Activated B cell treated with CpG ODN at 0.5 μM for 24 hours (primary cell): ENCODE measurements around the gene HRCT1. TPM values are rescaled to one million over a fixed set of nuclear protein-coding genes. Genes with fewer than 3 reads are reported as not detected.
"Not testable (repeated sequence)": the region's sequence is repeated elsewhere in the genome, so short reads cannot be mapped to it uniquely, and the experiment has no call there.

Experiments
- ATAC-seq: fragments of 200-7000 bp; cut with Tn5 transposase; one replicate; pipeline ENCODE4 v1.10.0; 2021; ENCODE audit warnings: low read depth, mild to moderate bottlenecking, moderate library complexity
- CTCF ChIA-PET: fragments of 350-600 bp; sonication (Branson Sonifier 250); formaldehyde crosslinking; loops from one replicate; lab custom pipeline; 2021; ENCODE audit warnings: antibody characterized with exemption; lab: Charles Lee
- POLR2A ChIA-PET: fragments of 350-600 bp; sonication (Branson Sonifier 250); formaldehyde crosslinking; loops from one replicate; lab custom pipeline; 2021; ENCODE audit warnings: antibody characterized with exemption; lab: Charles Lee
- DNase-seq: peaks from one replicate; pipeline ENCODE4 v3.0.0; 2022
- H3K27ac Mint-ChIP-seq: one replicate; pipeline ENCODE4 v1.8.0; 2020; ENCODE audit warnings: mixed read lengths
- H3K27me3 Mint-ChIP-seq: one replicate; pipeline ENCODE4 v1.8.0; 2021; ENCODE audit warnings: mixed read lengths
- H3K36me3 Mint-ChIP-seq: one replicate; pipeline ENCODE4 v1.8.0; 2021; ENCODE audit warnings: low read depth, mixed read lengths
- H3K4me1 Mint-ChIP-seq: one replicate; pipeline ENCODE4 v1.8.0; 2021; ENCODE audit warnings: mixed read lengths
- H3K4me3 Mint-ChIP-seq: one replicate; pipeline ENCODE4 v1.8.0; 2020; ENCODE audit warnings: mild to moderate bottlenecking, mixed read lengths
- H3K9me3 Mint-ChIP-seq: one replicate; pipeline ENCODE4 v1.8.0; 2020; ENCODE audit warnings: mixed read lengths
- intact Hi-C: fragments of 100-400 bp; cut with micrococcal nuclease; formaldehyde crosslinking; loops from one replicate; pipeline ENCODE4 v1.15.1; 2024
- total RNA-seq: library from RNA; stranded (reverse); gene quantifications from 2 replicates; pipeline ENCODE4 v1.2.3, GENCODE V29; 2022
- TF ChIP-seq, protein P1 (sequence below): fragments of 200-600 bp; IDR thresholded peaks from one replicate; pipeline ENCODE4 v1.8.0; 2022; ENCODE audit warnings: antibody characterized with exemption, mild to moderate bottlenecking

HRCT1 gene
- total RNA-seq, 1 donor from 2014 or later: not detected

DNA sequence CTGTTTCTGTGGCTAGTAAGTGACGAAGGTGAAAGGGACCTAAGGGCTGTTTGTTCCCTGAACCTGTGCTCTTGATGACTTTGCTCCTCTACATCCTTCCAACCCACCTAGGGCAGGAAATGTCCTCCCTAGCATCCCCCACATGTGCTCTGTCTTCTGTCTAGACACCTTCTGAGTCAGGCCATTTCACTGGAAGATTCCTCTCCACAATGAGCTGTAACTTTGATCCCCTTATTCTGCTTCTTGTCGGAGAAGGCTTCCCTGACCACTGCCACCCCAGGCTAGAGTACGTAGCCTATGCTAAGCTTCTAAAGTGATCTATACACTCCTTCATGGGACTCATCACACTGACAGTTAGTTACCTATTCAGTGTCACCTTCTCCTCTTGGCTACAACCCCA, 25.0 kb downstream of the HRCT1 start:
- no peak for DNase-seq
- POLR2A ChIA-PET: no interaction called here
- Mint-ChIP-seq H3K9me3 (no peaks in the 10 kb centered on the region), H3K27ac (no peak overlapping the region), H3K4me1 (peaks cover 3% of the 10 kb centered on the region), H3K4me3 (no peak overlapping the region), H3K27me3 (peaks cover 28% of the 10 kb centered on the region), H3K36me3 (no peaks in the 10 kb centered on the region)
- ATAC-seq: no peak
- CTCF ChIA-PET: no interaction called here
- TF ChIP-seq, protein P1, sequence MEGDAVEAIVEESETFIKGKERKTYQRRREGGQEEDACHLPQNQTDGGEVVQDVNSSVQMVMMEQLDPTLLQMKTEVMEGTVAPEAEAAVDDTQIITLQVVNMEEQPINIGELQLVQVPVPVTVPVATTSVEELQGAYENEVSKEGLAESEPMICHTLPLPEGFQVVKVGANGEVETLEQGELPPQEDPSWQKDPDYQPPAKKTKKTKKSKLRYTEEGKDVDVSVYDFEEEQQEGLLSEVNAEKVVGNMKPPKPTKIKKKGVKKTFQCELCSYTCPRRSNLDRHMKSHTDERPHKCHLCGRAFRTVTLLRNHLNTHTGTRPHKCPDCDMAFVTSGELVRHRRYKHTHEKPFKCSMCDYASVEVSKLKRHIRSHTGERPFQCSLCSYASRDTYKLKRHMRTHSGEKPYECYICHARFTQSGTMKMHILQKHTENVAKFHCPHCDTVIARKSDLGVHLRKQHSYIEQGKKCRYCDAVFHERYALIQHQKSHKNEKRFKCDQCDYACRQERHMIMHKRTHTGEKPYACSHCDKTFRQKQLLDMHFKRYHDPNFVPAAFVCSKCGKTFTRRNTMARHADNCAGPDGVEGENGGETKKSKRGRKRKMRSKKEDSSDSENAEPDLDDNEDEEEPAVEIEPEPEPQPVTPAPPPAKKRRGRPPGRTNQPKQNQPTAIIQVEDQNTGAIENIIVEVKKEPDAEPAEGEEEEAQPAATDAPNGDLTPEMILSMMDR: no peak
- intact Hi-C loops: no loop called here

DNA sequence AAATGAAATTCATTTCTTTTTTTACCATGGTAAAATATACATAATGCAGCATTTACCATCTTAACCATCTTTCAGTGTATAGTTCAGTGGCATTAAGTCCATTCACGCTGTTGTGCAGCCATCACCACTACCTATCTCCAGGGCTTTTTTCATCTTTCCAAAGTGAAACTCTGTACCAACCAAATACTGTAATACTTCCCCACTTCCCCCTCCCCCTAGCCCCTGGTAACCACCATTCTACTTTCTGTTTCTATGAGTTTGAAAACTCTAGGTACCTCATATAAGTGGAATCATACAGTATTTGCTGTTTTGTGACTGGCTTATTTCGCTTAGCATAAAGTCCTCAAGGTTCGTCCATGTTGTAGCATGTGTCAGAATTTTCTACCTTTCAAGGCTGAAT, 26.7 kb downstream of the HRCT1 start:
- ChIA-PET POLR2A (no interaction called here), CTCF (no interaction called here)
- Mint-ChIP-seq H3K4me1 (peaks cover 13% of the 10 kb centered on the region), H3K9me3 (peaks cover 4% of the 10 kb centered on the region), H3K27ac (no peak overlapping the region), H3K27me3 (peaks cover 20% of the 10 kb centered on the region), H3K4me3 (no peak overlapping the region), H3K36me3 (no peaks in the 10 kb centered on the region)
- TF ChIP-seq, protein P1: no peak
- DNase-seq: no peak
- no peak for ATAC-seq
- intact Hi-C loops: no loop called here

DNA sequence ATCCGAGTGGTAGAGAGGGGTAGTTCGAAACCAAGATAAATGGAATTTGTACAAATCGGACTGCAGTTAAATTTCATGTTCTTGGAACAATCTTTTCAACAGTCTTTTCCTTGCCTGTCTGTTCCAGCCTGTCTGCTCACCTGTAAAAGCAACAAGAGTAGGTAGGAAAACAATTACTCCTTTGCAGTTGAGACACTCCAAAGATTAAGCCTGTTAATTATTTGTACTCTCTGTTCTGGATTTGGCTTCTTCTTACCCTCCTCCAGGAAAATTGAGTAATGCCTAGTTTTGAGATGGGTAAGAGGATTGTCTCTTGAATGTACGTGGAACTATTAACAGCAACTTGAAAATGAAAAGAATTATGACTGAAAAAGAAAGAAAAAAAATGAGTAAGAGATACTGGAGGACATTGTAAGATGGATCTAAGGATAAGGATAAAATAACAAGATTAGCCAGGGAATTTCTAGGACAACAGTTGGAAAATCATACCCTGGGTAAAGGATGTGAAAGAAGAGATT, 27.6 kb downstream of the HRCT1 start:
- Mint-ChIP-seq H3K36me3 (no peaks in the 10 kb centered on the region), H3K27ac (no peak overlapping the region), H3K4me1 (peaks cover 20% of the 10 kb centered on the region), H3K9me3 (peaks cover 4% of the 10 kb centered on the region), H3K4me3 (no peak overlapping the region), H3K27me3 (peaks cover 21% of the 10 kb centered on the region)
- no peak for DNase-seq
- intact Hi-C loops: no loop called here
- ChIA-PET POLR2A (no interaction called here), CTCF (interaction anchor here (0.7 kb wide), 1 partner anchor 232 kb away, joined by 3 read pairs; no protein-coding TSS in a partner anchor)
- ATAC-seq: no peak
- TF ChIP-seq, protein P1: no peak

DNA sequence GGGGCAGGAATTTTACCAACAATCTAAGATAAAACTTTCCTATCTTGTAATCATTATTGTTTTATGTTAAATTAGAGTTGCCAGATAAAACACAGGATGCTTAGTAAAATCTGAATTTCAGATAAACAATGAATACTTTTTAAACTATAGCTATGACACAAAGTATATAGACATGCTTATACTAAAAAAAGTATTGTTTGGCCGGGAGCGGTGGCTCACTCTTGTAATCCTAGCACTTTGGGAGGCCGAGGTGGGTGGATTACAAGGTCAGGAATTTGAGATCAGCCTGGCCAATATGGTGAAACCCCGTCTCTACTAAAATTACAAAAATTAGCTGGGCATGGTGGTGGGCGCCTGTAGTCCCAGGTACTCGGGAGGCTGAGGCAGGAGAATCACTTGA, 28.1 kb downstream of the HRCT1 start:
- peaks cover 19% of the 10 kb centered on the region for H3K27me3 Mint-ChIP-seq
- intact Hi-C loops, H3K9me3 Mint-ChIP-seq, H3K4me3 Mint-ChIP-seq, H3K36me3 Mint-ChIP-seq, POLR2A ChIA-PET, H3K27ac Mint-ChIP-seq, CTCF ChIA-PET, ATAC-seq, DNase-seq: not testable (repeated sequence)
- peaks cover 23% of the 10 kb centered on the region for H3K4me1 Mint-ChIP-seq

DNA sequence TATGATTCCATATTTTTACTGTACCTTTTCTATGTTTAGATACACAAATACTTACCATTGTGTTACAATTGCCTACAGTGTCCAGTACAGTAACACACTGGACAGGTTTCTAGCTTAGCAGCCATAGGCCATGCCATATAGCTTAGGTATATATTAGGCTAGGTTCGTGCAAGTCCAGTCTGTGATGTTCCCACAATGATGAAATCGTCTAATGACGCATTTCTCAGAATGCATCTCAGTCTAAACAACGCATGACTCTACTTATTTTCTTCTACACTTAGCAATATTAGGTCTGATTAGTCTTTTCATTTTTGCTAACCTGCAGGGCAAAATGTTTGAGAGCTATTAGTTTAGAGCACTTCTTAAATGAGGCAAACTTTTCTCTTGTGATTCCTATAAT, 29.3 kb downstream of the HRCT1 start:
- no peak for DNase-seq
- TF ChIP-seq, protein P1: no peak
- CTCF ChIA-PET: no interaction called here
- no peak for ATAC-seq
- intact Hi-C loops: no loop called here
- peaks cover 23% of the 10 kb centered on the region for H3K4me1 Mint-ChIP-seq
- no peak overlapping the region for H3K27ac Mint-ChIP-seq
- peaks cover 14% of the 10 kb centered on the region for H3K27me3 Mint-ChIP-seq
- H3K36me3 Mint-ChIP-seq: no peaks in the 10 kb centered on the region
- H3K4me3 Mint-ChIP-seq: no peak overlapping the region
- peaks cover 4% of the 10 kb centered on the region for H3K9me3 Mint-ChIP-seq
- POLR2A ChIA-PET: no interaction called here
